ENCODE measurements around the gene PSME3IP1.

Gene PSME3IP1

GRCh38 chr16:57169327-57169726 is 16.5 kb downstream of the PSME3IP1 start:
- no peak for DNase-seq

- peak; percentile 49 for DNase-seq
Observed at GRCh38 chr16:57167953-57168352, 17.9 kb downstream of the PSME3IP1 start.

DNA sequence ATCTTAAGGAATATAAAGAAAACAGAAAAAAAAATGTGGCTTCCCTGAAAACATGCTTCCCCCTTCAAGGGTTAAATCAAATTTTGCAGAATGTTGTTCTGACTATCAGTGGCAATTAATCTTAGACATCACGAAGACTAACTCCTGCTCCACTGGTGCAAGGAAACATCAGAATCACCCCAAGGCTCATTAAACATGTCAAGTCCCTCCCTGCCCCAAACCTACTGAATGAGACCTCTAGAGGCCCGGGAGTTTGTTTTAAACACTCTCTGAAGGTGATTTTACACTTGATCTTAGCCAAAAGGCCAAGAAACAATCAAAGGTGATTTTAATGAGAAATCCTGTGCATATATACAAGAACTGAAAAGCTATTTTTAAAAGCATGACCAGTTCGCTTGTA is 18.3 kb downstream of the PSME3IP1 start:
- DNase-seq = no peak

GRCh38 chr16:57166951-57167350 is 18.9 kb downstream of the PSME3IP1 start:
- no peak for DNase-seq

GRCh38 chr16:57166451-57166850 is 19.4 kb downstream of the PSME3IP1 start:
- DNase-seq = no peak

DNA sequence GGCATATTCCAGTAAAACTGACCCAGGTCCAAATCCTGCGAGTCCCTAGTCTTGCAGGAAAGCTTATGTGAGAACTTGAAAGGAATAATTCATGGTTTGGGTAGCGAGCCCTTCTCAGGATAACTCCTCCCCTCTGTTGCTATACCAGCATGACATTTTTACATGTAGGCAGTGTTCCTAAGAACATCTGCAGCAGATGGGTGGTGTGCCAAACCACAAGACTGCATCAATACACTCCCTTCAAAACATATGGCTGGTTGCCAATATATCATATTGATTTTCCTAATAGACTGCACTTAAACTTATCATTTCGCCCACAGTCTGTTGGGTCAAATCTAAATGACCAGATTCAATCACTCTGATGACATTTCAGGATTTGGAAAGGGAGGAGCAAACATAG is 19.9 kb downstream of the PSME3IP1 start:
- DNase-seq = no peak

DNA sequence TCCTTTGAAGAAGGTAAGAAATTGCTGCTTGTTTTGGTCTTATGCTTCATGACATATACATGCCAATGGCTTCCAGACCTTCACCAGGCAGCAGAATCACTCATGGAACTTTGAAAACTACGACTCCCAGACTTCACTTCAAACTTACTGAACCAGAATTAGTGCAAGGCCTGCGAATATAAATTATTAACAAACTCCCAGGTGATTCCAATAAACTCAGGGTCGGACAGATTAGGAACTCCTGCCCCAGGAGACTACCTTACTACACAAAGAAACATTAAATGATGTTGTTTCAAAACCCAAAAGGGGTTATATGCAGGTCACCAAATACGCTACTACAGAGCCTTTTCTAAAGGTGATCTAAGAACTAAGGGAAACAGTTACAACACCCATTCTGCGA is 20.4 kb downstream of the PSME3IP1 start:
- DNase-seq = no peak

GRCh38 chr16:57163842-57164241 is 22.0 kb downstream of the PSME3IP1 start:
- no peak for DNase-seq

DNA sequence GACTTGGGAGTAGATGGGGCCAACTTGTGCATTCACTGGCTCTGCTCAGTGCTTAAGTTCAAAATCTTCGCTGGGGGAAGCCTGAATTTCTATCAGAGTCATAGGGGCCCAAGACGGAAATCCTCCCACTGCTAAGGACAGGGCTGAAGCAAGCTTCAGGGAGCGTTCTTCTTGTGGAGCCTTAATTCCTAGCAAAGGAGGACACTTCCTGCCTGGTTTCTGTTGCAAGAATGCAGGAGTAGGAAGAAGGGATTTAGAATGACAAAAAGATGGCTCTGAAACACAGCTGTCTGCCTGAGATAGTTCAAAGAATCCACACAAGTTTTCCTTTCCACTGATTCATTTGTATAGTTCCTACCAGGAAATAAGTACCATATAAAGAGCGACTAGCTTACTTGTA is 26.4 kb downstream of the PSME3IP1 start:
- no peak for DNase-seq

DNA sequence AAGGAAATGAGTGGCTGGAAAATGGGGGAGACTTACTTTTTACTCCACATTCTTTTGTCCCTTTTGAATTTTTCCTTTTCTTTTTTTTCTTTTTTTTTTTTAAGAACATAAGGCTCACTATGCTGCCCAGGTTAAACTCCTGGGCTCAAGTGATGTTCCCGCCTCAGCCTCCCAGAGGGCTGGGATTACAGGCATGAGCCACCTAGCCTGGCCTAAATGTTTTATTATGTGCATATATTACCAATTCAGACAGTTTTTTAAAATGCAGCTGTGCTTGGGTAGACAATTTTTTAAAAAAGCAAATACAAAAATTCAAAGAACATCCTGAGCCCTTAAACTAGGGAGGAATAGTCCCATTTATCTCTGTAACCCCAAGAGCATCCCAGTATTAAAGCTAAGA is 28.3 kb downstream of the PSME3IP1 start:
- no peak for DNase-seq

GRCh38 chr16:57156351-57156703 is 29.5 kb downstream of the PSME3IP1 start:
- no peak for DNase-seq

DNA sequence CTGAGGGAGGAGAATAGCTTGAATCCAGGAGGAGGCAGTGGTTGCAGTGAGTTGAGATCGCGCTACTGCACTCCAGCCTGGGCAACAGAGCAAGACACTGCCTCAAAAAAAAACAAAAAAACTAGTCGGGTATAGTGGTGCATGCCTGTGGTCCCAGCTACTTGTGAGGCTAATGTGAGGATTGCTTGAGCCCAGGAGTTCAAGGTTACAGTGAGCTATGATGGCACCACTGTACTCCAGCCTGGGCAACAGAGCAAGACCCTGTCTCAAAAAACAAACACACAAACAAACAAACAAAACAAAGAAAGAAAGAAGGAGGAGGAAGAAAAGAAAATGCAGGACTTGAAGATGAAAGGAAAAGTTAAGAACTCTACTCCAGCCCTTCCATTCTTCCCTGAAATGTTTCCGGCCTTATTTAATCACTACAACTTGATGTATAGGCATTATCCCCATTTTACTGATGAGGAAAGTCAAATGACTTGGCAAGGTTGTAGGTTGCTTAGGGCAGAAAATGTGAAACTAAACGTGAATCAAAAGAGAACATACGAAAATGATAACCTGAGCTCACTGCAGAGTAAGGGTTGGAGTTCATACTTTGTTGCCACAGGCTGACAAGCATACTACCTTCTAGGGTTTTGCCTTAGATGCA is 30.0 kb downstream of the PSME3IP1 start:
- DNase-seq = no peak

DNA sequence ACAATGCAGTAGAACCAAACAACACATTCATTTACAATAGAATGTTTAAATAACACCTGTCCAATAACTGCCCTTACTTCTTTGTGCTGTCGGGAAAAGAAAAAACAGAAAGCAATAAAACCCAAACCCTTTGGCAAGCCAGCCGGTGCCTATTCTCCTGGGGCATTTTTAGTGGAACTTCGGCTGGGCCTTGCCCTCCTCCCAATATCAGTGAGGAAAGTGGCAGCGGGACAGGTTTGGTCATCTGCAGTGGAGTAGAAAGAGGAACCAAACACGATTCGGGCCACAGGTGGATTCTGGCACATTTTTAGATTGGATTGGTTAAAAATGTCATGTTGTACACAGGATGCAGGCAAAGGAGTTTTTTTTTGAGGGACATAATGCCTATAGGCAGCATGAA is 32.0 kb downstream of the PSME3IP1 start:
- no peak for DNase-seq

DNA sequence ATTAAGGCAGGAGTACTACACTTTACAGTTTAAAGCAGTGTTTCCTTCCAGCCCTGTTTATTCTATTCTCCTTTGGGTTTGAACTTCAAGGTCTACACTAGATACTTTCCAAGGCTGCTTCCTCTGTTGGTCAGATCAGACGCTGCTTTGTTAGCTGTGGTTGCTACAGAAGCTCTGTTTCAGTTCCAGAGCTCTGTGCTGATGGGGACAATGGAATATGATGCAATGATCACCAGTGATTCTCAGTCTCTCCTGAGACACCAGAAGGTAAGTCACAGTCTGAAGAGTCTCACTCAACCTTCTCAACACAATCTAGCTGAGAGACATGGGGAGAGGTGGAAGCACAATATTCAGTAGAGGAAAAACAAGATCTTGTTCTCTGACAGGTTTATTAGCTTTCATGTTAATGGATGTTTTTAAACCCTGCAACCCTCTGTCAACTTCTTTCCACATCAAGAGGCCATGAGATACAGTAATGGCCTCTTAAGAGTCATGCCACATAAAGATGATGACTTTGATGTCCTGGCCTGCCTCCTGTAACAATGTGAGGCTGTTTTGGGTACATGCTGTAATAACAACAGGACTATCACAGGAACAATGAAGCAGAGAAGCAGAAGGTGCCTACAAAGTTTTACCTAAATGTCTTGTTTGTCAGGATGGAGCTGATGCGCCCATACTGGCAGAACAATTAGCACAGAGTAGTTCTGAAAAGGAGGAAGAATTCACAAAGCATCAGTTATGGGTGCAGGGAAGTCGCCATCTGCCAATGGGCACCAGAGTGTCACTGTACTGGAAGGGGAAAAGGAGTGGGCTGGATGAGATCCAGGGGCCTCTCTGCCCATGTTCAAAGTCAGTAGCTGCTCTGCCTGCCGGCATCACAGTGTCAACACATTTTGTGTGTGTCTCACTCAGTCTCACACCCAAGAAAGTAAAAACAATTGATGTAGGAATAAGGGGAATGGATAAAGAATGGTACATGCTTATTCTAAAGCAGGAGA is 33.4 kb downstream of the PSME3IP1 start:
- DNase-seq = no peak

DNA sequence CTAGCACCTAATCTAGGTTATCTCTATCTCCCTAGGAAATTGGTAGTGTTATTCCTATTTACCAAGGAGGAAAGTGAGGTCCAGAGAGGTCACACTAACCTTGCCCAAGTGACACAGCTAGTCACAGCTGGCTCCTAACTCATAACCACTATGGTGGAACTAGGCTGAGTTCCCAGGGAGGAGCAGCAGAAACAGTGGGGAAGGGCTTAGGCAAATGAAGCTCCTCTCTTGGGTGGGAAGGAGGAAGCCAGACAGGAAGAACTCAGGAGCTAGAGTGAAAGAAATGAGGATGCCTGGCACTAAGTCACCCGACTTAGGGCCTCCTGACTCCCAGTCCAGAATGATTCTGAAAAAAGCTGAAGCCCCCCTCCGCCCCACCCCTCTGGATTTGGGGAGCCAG is 34.5 kb downstream of the PSME3IP1 start:
- DNase-seq = no peak

GRCh38 chr16:57150682-57151330 is 35.0 kb downstream of the PSME3IP1 start:
- no peak for DNase-seq

DNA sequence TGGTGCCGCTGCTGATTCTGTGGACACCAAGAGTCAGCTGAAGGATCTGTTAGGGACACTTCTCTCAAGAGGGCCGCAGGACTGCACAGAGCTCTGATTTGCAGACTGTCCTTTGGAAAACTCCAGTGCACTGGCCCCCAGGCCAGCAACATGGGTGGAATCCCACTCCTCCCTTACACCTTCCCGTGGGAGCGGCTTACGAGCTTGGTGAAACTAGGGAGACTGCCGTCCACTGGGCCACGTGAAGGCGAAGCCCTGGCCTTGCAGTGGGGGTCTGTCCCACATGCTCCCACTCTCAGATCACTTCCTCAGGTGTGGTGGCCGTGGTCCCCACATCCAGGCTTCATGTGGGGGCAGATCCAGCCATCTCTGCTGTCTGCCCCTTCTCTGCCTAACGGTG is 36.4 kb downstream of the PSME3IP1 start:
- DNase-seq = no peak

GRCh38 chr16:57148481-57148880 is 37.4 kb downstream of the PSME3IP1 start:
- DNase-seq = no peak

DNA sequence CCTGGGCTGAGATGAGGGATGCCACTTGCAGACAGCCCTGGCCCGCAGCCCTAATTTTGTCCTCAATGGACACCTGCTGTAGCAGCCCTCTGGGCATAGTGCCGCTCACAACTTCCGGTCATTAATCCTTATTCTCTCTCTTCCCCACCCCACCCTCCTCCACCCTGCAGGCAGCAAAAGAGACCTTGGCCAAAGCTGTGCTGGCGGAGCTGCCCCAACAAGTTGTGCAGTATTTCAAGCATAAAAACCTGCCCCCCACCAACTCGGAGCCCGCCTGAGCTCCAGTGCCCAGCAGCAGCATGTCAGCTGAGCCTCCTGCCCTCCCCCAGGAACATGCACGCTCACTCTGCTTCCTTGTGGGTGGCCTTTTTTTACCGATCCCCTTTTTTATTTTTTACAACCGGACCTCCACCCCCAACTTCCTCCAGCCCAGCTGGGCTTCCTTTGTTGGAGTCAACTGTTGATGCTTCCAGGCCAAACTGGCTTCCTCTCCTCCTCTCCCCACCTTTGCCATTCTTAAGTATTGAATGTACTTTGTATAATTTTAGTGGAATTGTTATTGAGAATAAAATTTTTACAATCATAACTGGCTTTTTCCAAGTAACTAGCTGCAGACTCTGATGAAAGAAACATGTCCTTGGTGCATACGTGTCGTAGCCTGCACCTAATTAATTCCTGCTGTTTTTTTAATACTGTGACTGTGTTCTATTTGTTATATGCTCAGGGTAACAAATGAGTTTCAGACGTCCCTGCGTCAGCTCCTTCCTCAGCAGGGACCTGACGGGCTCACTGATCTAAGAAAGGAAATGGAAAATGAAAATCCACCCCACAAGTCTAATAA is 38.2 kb downstream of the PSME3IP1 start:
- DNase-seq = peak; percentile 43

DNA sequence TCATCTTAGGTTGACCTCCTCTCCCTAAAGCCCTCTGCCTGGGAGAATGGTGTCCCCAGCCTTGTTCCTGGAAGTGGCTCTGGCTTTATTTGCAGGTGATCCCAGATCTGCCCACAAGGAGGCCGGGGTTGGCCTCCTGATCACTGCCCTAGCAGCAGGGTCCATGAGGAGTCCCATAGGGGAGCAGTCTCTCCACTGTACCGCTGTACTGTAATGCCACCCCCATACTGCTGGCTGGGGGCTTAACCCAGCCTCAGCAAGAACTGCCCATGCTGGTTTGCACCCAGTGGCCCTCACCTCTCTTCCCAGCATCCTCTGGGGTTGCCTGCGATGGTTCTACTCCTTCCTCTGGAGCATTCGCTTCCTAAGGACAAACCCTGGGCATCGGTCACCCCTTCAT is 39.1 kb downstream of the PSME3IP1 start:
- no peak for DNase-seq

GRCh38 chr16:57146040-57146647 is 39.7 kb downstream of the PSME3IP1 start:
- DNase-seq = no peak

Data from right kidney (tissue), 1 donor.